Keratinocyte (primary cell): ENCODE results near the gene CWC27. TPM values are rescaled to one million over a fixed set of nuclear protein-coding genes. Genes with fewer than 3 reads are reported as not detected.

Experiments
- DNase-seq: peaks from one replicate; pipeline ENCODE4 v3.0.0-alpha.2; 2011; ENCODE audit warnings: low read depth, missing footprints, low spot score
- FAIRE-seq: peaks from 2 replicates; lab custom pipeline; 2011; peaks lifted over from hg19 to GRCh38; lab: Jason Lieb, UNC
- H2AFZ ChIP-seq: 2 replicates; pipeline ENCODE4 v1.6.0; 2012; ENCODE audit warnings: low read length, control low read depth, inconsistent platforms; ENCODE audit not compliant: control insufficient read depth
- H3K27ac ChIP-seq: 2 replicates; pipeline ENCODE4 v1.5.1; 2011; ENCODE audit warnings: low read length; ENCODE audit not compliant: control insufficient read depth, insufficient read depth
- H3K27me3 ChIP-seq: 3 replicates; pipeline ENCODE4 v1.6.0; 2011; ENCODE audit warnings: low read length; ENCODE audit not compliant: control insufficient read depth, insufficient read depth; ENCODE audit errors: extremely low read depth
- H3K36me3 ChIP-seq, 2 experiments: 2 replicates in 1 of 2; 3 replicates in 1 of 2; pipeline ENCODE4 v1.5.1; 2011; ENCODE audit warnings: low read length in 2 of 2, mild to moderate bottlenecking in 1 of 2; ENCODE audit not compliant: control insufficient read depth in 2 of 2, insufficient read depth in 2 of 2; ENCODE audit errors: extremely low read depth in 1 of 2
- H3K4me1 ChIP-seq: 3 replicates; pipeline ENCODE4 v1.5.1; 2011; ENCODE audit warnings: low read length; ENCODE audit not compliant: control insufficient read depth, insufficient read depth; ENCODE audit errors: extremely low read depth
- H3K4me2 ChIP-seq: 3 replicates; pipeline ENCODE4 v1.6.0; 2011; ENCODE audit warnings: low read depth, low read length; ENCODE audit not compliant: control insufficient read depth, insufficient read depth; ENCODE audit errors: extremely low read depth
- H3K4me3 ChIP-seq, 3 experiments: fragments of 200-600 bp in 1 of 3; sonication (generic) in 1 of 3; 2 replicates in 2 of 3; 3 replicates in 1 of 3; pipeline ENCODE4 v1.5.1; 2011 to 2016; ENCODE audit warnings: low read length in 3 of 3, mild to moderate bottlenecking in 3 of 3, control low read depth in 2 of 3, inconsistent platforms in 1 of 3, low read depth in 1 of 3, mixed read lengths in 1 of 3, mixed run types in 1 of 3, moderate library complexity in 1 of 3; ENCODE audit not compliant: control insufficient read depth in 2 of 3, insufficient read depth in 2 of 3; ENCODE audit errors: extremely low read depth in 1 of 3
- H3K79me2 ChIP-seq: 2 replicates; pipeline ENCODE4 v1.6.0; 2012; ENCODE audit warnings: low read length; ENCODE audit not compliant: control insufficient read depth, insufficient read depth
- H3K9ac ChIP-seq: 3 replicates; pipeline ENCODE4 v1.6.0; 2011; ENCODE audit warnings: low read length; ENCODE audit not compliant: control insufficient read depth, insufficient read depth; ENCODE audit errors: extremely low read depth
- H3K9me1 ChIP-seq: 3 replicates; pipeline ENCODE4 v1.6.0; 2011; ENCODE audit warnings: low read length; ENCODE audit not compliant: control insufficient read depth, insufficient read depth; ENCODE audit errors: extremely low read depth
- H3K9me3 ChIP-seq: 2 replicates; pipeline ENCODE4 v1.5.1; 2012; ENCODE audit warnings: low read depth, low read length; ENCODE audit not compliant: control insufficient read depth
- H4K20me1 ChIP-seq: 3 replicates; pipeline ENCODE4 v1.6.0; 2011; ENCODE audit warnings: low read length; ENCODE audit not compliant: control insufficient read depth, insufficient read depth; ENCODE audit errors: extremely low read depth
- EZH2 ChIP-seq: IDR thresholded peaks from one replicate; pipeline ENCODE4 v1.6.1; 2012; ENCODE audit warnings: inconsistent platforms, mild to moderate bottlenecking, low read length, moderate library complexity
- dilution Hi-C: fragments of 300-500 bp; cut with MboI; formaldehyde crosslinking; loops from one replicate; pipeline ENCODE4 v1.7.0; 2020; ENCODE audit warnings: low sequenced_read_pairs; ENCODE audit not compliant: extremely low pct_ligation_motif_present
- polyA plus RNA-seq, 5 experiments: library from polyadenylated mRNA; depleted of rRNA in 3 of 5; stranded (reverse) in 3 of 5; stranded (forward) in 1 of 5; unstranded in 1 of 5; fragments of >200 nt; gene quantifications; 1 replicate in 1 of 5; 2 replicates in 3 of 5; 3 replicates in 1 of 5; pipeline versions ENCODE4 v1.2.1 to v1.2.3, GENCODE V29; 2011 to 2012; ENCODE audit warnings: missing spikeins in 2 of 5, low read depth in 1 of 5, low replicate concordance in 1 of 5
- TF ChIP-seq, protein P1 (sequence below), 3 experiments: IDR thresholded peaks in 1 of 3; conservative IDR thresholded peaks in 1 of 3; optimal IDR thresholded peaks in 1 of 3; 2 replicates in 2 of 3; 3 replicates in 1 of 3; pipeline versions ENCODE3 to v1.5.1; 2011; ENCODE audit warnings: low read length in 3 of 3, mild to moderate bottlenecking in 3 of 3, moderate library complexity in 2 of 3, control low read depth in 1 of 3, inconsistent platforms in 1 of 3; ENCODE audit not compliant: insufficient read depth in 2 of 3; ENCODE audit errors: extremely low read depth in 1 of 3

The CWC27 gene
- polyA plus RNA-seq, 1 donor (not counting 4 experiments of a cell fraction or from before 2014, with no cell fraction given): 31.8 TPM

DNA sequence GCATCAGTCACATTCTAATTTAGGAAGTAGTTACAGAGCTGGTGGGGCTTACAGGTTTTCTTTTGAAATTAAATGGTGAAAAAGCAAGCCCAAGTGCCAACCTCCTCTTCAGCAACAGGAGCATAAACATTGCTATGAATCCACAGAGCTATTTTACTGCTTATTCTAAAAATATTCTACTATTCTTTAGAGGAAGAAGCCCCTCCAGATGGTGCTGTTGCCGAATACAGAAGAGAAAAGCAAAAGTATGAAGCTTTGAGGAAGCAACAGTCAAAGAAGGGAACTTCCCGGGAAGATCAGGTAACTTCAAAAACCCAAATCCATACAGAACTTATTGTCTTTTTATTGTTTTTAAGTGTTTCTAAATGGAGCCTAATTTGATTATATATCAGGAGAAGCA lies 202.8 kb downstream of the CWC27 start:
- Histone ChIP-seq H3K9me3 (no peaks in the 10 kb centered on the region), H3K27me3 (no peaks in the 10 kb centered on the region), H3K36me3 (no peaks in the 10 kb centered on the region), H3K4me1 (no peaks in the 10 kb centered on the region), H3K79me2 (no peaks in the 10 kb centered on the region), H3K9me1 (no peaks in the 10 kb centered on the region), H3K9ac (no peak overlapping the region), H2AFZ (no peak overlapping the region), H3K27ac (no peak overlapping the region), H4K20me1 (no peaks in the 10 kb centered on the region), H3K4me2 (no peak overlapping the region), H3K4me3 (no peak overlapping the region)
- no peak for TF ChIP-seq EZH2
- TF ChIP-seq, protein P1, sequence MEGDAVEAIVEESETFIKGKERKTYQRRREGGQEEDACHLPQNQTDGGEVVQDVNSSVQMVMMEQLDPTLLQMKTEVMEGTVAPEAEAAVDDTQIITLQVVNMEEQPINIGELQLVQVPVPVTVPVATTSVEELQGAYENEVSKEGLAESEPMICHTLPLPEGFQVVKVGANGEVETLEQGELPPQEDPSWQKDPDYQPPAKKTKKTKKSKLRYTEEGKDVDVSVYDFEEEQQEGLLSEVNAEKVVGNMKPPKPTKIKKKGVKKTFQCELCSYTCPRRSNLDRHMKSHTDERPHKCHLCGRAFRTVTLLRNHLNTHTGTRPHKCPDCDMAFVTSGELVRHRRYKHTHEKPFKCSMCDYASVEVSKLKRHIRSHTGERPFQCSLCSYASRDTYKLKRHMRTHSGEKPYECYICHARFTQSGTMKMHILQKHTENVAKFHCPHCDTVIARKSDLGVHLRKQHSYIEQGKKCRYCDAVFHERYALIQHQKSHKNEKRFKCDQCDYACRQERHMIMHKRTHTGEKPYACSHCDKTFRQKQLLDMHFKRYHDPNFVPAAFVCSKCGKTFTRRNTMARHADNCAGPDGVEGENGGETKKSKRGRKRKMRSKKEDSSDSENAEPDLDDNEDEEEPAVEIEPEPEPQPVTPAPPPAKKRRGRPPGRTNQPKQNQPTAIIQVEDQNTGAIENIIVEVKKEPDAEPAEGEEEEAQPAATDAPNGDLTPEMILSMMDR (optimal IDR thresholded peaks at IDR 0.05 in 1 of 3, IDR thresholded peaks at IDR 0.05 in 1 of 3, conservative IDR thresholded peaks at IDR 0.05 in 1 of 3; ENCODE audit: extremely low read depth in 1 of 3, insufficient read depth in 2 of 3, low read length in 3 of 3): no peak
- DNase-seq: no peak
- FAIRE-seq: no peak
- dilution Hi-C loops: no loop called here

DNA sequence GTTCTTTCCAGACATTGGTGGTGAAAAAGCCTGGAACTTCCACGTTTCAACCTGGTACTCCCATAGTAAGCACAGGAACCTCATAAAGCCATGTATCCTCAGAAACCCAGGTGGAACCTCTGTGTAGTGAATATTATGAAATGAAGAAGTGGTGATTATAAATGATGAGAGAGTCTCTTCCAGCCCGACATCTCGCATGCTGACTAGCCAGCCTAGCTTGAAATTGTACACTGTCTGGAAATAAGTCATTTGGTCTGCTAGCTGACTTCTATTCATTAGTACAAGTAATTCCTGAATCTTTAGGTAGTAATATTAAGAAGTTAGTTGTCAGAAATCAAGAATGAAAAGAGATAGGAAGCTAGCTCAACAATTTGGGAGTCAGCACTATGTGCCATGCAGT lies 203.3 kb downstream of the CWC27 start:
- Histone ChIP-seq H3K9ac (no peak overlapping the region), H3K27me3 (no peaks in the 10 kb centered on the region), H3K79me2 (no peaks in the 10 kb centered on the region), H3K27ac (no peak overlapping the region), H3K9me3 (no peaks in the 10 kb centered on the region), H3K4me3 (no peak overlapping the region), H3K9me1 (no peaks in the 10 kb centered on the region), H3K36me3 (no peaks in the 10 kb centered on the region), H3K4me1 (no peaks in the 10 kb centered on the region), H4K20me1 (no peaks in the 10 kb centered on the region), H3K4me2 (no peak overlapping the region), H2AFZ (no peak overlapping the region)
- dilution Hi-C loops: no loop called here
- TF ChIP-seq, protein P1 (optimal IDR thresholded peaks at IDR 0.05 in 1 of 3, IDR thresholded peaks at IDR 0.05 in 1 of 3, conservative IDR thresholded peaks at IDR 0.05 in 1 of 3; ENCODE audit: extremely low read depth in 1 of 3, insufficient read depth in 2 of 3, low read length in 3 of 3): no peak
- no peak for TF ChIP-seq EZH2
- DNase-seq: no peak
- FAIRE-seq: no peak
